A549 treated with RU486 at 1 μM for 4 hours (cell line): ENCODE measurements around the gene CPED1. TPM values are rescaled to one million over a fixed set of nuclear protein-coding genes. Genes with fewer than 3 reads are reported as not detected.

Source experiments
- total RNA-seq: library from RNA; stranded (reverse); fragments of 200-300 nt; extraction: Qiagen RNA extraction; gene quantifications from 5 replicates; pipeline ENCODE4 v1.2.3, GENCODE V29; 2022; ENCODE audit warnings: low read depth

The CPED1 gene
- total RNA-seq = 0.08 TPM in 1 of 5 replicates, not detected in the others

GRCh38 chr7:120988591-120989256, at the start of gene CPED1:
Gene CPED1 (plus strand): TSS chr7:120988711. CDS start chr7:120989622, 911 bp downstream.

GRCh38 chr7:120950539-120951308, 37.8 kb upstream of the CPED1 start, which contains the start of gene ING3:
Gene ING3 (plus strand): TSS chr7:120950777. CDS start chr7:120950897, 120 bp downstream.

DNA sequence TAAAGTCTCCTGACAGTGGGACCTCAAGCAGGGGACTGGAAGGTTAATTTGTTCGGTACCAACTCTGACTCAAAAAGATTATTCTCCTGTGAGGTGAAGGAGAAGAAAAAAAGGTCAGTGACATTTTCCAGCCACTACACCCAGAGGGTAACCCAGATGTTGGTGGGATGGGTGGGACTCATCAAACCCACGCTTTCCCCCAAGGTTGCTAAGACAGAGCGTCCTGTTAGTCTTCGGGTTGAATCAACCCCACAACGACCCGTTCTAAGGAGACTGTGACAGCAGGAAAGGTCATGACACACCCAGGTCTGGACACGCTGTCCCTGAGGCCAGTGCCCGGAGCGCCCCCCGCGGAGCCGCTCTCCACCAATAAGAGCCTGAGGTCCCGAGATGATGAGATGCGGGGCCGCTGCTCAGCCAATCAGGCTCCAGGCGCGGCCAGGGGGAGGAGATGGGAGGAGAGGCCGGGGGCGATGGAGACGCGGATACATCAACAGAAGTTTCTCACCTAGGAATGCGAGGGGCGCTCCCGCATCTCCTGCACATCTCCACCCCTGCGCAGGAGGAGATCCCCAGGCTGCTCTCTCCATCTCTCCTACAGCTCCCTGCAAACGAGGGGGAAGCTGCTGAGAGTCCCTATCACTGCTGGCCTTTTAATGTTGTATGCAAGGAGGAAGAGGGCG, 340.1 kb downstream of the CPED1 start, which contains the start of gene WNT16:
Gene WNT16, plus strand, starts transcription at position 493 of the 683 bp plus-strand sequence. CDS start 293 bp downstream, outside the sequence.

Other genes starting within 250 kb of the CPED1 start
- 0.29 to 0.96 TPM (median 0.61 TPM) in 5 replicates for gene TSPAN12, start 130.6 kb upstream of the CPED1 start, total RNA-seq
- 4.8 to 7.6 TPM (median 5.4 TPM) in 5 replicates for gene ING3, start 37.9 kb upstream of the CPED1 start, total RNA-seq